GM18907 (cell line): Measurements from ENCODE around the gene HES6.

Experiments
- ATAC-seq: cut with Tn5 transposase; IDR thresholded peaks from one replicate; pipeline ENCODE4 v1.9.1; 2021; ENCODE audit warnings: mild to moderate bottlenecking, moderate library complexity; ENCODE audit not compliant: unreplicated experiment

The HES6 gene

GRCh38 chr2:238255151-238255551 lies 15.3 kb upstream of the HES6 start:
- no peak for ATAC-seq

- no peak for ATAC-seq
Measured at GRCh38 chr2:238254095-238254723, 14.4 kb upstream of the HES6 start.

- ATAC-seq: no peak
Measured at GRCh38 chr2:238252766-238253630, 13.2 kb upstream of the HES6 start.

GRCh38 chr2:238251986-238252385 lies 12.1 kb upstream of the HES6 start:
- no peak for ATAC-seq

- no peak for ATAC-seq
Measured at GRCh38 chr2:238251331-238251730, 11.5 kb upstream of the HES6 start.

GRCh38 chr2:238250896-238251295 lies 11.1 kb upstream of the HES6 start:
- ATAC-seq: no peak

GRCh38 chr2:238247841-238248453 lies 8.1 kb upstream of the HES6 start:
- no peak for ATAC-seq

GRCh38 chr2:238247002-238247822 lies 7.4 kb upstream of the HES6 start:
- no peak for ATAC-seq

- no peak for ATAC-seq
Measured at GRCh38 chr2:238244151-238244550, 4.3 kb upstream of the HES6 start.

- no peak for ATAC-seq
Measured at GRCh38 chr2:238243496-238244076, 3.7 kb upstream of the HES6 start.

- no peak for ATAC-seq
Measured at GRCh38 chr2:238242731-238243495, 3.1 kb upstream of the HES6 start.

GRCh38 chr2:238241970-238242369 lies 2.1 kb upstream of the HES6 start:
- ATAC-seq: no peak

GRCh38 chr2:238240757-238241711 lies 1.2 kb upstream of the HES6 start:
- ATAC-seq: no peak

GRCh38 chr2:238239543-238239862 lies 335 bp downstream of the HES6 start:
- peak; percentile 17 for ATAC-seq

- peak; percentile 3 for ATAC-seq
Measured at GRCh38 chr2:238238766-238239542, 884 bp downstream of the HES6 start.

- ATAC-seq: no peak
Measured at GRCh38 chr2:238238311-238238765, 1.5 kb downstream of the HES6 start.

- no peak for ATAC-seq
Measured at GRCh38 chr2:238237431-238238135, 2.3 kb downstream of the HES6 start.

- no peak for ATAC-seq
Measured at GRCh38 chr2:238236571-238236970, 3.3 kb downstream of the HES6 start.
